GM19395 (cell line): ENCODE measurements around the gene NRARP.
A peak's percentile ranks its signal among the peaks of the same experiment; 100 is the strongest.

Experiments
- ATAC-seq: cut with Tn5 transposase; IDR thresholded peaks from one replicate; pipeline ENCODE4 v1.9.1; 2021; ENCODE audit warnings: mild to moderate bottlenecking, moderate library complexity; ENCODE audit not compliant: unreplicated experiment

Gene NRARP

GRCh38 chr9:137278721-137279711, 23.1 kb downstream of the NRARP start:
- no peak for ATAC-seq

DNA sequence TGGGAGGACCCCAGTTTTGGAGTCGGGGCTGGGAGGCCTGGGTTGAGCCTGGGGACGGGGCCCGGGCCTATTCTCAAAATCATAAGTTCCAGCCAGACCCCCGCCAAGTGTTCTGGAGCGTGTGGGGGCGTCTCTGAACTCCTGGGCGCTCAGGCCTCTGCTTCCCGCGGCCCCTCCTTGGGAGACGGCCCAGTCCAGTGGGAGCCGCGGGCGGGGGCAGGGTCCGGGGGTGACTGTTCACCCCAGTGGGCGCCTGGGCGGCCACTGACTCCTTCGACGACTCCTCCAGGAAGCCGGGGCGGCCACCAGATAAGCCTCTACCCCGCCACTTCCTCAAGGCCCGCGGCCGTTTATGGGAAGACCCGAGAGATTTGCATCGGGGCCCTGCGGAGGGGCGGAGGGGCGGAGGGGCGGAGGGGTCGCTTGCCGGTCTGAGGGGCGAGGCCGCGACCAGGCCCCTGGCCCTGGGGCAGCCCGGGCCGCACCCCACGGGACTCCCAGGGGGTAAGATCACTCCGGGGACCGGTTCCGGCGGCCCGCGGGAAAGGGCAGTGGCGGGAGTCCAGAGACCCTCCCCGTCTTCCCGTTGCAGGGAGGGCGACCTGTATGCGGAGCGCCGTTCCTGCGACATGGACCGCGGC, 23.9 kb downstream of the NRARP start:
- no peak for ATAC-seq

- peak; percentile 79 for ATAC-seq
Measured at GRCh38 chr9:137277329-137278041, 24.6 kb downstream of the NRARP start, which contains the start of gene TOR4A. TSS of gene TOR4A (plus strand) at chr9:137277726. CDS start at chr9:137278690, 964 bp downstream.

- no peak for ATAC-seq
Measured at GRCh38 chr9:137276473-137277328, 25.4 kb downstream of the NRARP start.

- no peak for ATAC-seq
Measured at GRCh38 chr9:137275588-137276472, 26.2 kb downstream of the NRARP start.

DNA sequence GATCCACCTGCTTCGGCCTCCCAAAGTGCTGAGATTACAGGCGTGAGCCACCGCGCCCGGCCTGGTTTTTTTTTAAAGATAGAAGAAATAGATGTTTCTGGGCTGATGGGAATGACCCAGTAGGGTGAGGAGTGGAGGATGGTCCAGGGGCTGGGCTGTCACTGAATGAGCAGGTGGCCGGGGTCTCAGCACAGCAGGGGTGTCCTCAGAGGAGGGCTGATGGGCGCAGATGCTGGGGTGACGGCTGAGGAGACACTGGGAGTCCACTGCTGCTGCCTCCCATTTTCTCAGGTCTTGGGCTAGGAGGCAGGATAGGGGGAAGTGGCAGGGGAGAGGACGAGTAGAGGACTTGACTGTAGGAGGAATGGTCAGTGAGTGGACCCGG, 26.9 kb downstream of the NRARP start:
- ATAC-seq, result no peak

DNA sequence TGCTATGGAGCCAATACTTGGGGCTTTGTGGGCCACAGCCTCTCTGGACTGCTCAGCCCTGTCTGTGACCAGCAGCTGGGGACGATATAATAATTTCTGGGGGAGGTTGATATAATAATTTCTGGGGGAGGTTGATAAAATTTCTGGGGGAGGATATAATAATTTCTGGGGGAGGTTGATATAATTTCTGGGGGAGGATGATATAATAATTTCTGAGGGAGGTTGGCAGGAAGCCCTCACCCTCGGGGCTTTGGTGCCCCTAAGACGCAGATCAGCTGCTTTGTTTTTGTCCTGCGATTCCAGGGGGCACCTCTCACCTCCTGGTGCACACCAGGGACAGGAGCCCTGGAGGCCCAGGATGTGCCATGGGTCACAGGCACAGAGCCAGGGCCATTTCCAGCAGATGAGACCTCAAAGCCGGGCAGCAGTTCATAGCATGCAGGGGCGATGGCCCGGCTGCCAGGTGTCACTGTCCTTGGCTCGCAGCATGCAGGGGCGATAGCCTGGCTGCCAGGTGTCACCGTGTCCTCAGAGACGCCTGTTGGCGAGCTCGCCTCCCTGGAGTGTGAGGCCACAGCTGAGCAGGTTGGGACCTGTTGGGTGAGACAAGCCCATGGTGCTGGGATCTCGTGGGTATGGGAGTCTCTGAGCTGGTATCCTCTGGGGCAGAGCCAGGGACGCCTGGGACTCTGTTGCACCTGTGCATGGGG, 28.3 kb downstream of the NRARP start:
- no peak for ATAC-seq

DNA sequence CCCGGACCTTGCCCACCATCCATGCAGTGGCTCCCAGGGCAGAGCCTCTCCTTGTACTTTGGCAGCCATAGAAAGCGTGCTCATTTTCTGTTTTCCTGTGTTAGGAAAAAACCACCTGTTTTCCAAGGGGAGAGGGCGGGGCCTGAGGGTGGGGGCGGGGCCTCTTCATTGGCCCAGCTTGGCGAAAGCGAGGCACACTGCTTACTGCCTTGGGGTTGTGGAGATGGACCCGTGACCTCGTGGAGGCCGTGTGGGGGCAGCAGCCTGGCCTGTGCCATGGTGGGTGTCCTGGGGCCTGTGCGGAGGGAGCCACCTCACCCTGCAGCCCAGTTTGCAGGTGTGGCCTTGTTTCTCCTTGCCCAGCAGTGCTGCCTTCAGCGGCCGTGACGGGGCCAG, 29.0 kb downstream of the NRARP start:
- ATAC-seq, result no peak

GRCh38 chr9:137272241-137273094, 29.6 kb downstream of the NRARP start:
- no peak for ATAC-seq

DNA sequence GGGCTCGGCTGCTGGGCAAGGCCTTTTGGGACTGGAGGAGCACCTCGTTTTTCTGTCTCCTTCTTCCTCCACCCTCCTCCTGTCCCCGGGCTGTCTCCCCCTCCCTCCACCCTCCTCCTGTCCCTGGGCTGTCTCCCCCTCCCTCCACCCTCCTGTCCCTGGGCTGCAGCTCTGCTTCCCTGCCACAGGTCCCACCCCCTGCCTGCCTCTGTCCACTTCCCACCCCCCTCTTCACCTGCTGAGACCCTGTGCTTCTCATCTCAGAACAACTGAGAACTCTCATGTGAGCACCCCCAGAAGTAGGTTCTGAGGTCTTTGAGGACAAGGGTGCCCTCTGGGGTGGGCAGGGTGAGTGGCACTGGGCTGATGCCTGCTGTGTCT, 30.4 kb downstream of the NRARP start:
- no peak for ATAC-seq

DNA sequence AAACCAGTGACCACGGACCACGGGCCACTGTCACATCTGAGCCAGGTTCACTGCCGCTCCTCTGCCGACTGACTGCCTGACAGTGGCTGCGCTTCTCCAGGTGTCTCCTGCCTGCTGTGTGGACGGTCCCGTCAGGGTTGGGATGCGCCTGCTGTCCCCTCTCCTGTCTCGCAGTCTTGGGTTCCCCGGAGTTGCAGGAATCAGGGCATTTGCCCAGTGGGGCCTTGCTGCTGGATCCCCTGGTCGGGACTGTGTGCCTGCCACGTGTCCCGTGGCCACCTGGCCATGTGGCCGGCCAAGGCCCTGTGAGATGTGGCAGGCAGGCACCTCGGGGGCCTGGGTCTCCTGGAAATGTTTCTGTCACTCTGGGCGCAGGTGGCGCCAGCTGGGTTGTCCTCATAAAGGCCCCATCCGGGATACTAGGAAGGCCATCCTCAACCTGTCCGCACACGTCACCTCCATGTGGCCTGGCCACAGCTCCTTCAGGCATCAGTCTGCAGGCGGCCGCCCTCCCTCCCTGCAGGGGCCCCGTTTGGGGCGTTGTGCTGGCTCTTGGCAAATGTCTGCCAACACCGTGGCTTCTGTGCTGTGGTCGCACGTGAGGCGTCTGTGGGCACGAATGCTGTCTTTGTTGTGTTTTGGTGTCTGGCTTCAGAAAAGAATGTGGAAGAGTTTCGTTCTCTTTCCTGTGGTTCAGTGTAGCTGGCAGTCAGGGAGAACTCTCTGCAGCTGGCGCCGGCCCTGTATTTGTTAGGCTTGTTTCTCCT, 31.0 kb downstream of the NRARP start:
- no peak for ATAC-seq

DNA sequence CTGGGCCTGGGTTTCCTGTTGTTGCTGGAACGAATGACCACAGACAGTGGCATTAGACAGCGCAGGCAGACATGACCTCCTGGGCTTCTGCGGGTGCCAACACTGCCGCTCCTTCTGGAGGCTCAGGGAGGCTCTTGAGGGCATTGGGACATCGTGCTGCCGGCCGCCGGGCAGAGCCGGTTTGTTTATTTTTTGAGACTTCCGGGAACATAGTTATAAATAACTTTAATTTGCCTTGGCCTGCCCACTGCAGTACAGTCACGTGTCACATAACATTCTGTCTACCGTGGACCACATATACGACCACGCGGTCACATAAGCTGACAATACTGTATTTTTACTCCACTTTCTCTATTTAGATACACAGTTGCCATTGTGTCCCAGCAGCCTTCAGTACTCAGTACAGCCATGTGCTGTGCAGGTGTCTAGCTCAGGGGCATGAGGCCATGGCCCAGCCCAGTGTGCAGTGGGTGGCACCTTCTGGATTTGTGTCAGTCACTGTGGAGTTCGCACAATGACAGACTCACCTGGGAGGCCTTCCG, 32.8 kb downstream of the NRARP start:
- no peak for ATAC-seq

DNA sequence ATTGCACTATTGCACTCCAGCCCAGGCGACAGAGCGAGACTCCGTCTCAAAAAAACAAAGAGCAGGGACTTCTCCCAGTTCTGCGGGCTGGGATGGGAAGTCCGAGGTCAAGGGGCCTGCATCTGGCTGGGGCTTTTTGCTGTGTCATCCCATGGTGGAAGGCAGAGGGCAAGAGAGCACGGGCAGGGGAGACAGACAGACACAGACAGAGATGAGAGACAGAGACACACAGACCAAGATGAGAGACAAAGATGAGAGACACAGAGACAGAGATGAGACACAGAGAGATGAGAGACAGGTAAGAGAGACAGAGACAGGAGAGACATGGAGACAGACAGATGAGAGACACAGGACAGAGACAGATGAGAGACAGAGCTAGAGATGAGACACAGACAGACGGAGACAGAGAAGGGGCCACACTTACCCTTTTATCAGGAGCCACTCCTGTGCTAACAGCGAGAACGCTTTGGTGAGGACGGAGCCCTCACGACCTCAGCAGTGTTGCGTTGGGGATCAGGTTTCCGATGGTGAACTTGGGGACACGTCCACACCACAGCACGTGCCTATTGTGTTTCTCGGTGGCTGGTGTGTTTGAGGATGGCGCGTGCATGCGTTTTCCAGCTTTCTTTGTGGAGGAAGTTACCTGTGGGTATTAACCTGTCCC, 33.4 kb downstream of the NRARP start:
- ATAC-seq, result no peak

DNA sequence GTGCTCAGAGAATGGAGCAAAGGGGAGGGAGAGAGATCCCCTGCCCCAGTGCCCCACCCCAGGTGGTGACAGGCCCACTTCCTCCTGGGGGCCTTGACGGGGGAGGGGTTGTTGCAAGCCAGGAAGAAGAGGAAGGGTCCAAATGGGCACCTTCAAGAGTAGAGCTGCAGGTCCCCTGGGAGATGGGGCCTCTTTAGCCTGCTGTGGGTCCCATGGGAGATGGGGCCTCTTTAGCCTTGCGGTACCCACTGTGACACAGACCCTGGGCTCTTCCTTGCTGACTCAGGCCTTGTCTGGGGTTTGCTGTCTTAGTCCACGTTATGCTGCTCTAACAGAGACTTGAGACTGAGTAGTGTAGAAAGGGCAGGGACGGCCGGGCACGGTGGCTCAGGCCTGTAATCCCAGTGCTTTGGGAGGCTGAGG, 34.1 kb downstream of the NRARP start:
- no peak for ATAC-seq

GRCh38 chr9:137266585-137267453, 35.3 kb downstream of the NRARP start:
- ATAC-seq, result no peak

DNA sequence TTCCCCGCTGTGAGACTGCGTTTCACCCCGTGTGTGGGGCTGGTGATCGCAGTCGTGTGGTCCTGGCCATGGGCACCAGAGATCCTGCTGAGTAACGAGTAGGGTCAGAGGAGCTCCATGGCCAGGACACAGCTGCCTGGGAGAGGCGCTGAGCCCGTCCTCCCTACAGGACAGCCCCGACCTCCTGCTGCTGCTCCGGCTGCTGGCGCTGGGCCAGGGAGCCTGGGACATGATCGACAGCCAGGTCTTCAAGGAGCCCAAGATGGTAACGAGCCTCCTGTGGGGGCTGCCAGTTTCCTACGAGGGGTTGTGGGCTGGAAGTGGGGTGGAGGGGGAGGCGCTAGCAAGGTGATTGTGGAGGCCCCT, 35.9 kb downstream of the NRARP start:
- no peak for ATAC-seq
